RWPE2 (cell line): ENCODE data around the gene RFX7.
A peak's percentile ranks its signal among the peaks of the same experiment; 100 is the strongest.

Experiments
- ATAC-seq: fragments of 200-7000 bp; cut with Tn5 transposase; 3 replicates; pipeline ENCODE4 v1.9.1; 2021; ENCODE audit warnings: low read depth
- DNase-seq: peaks from one replicate; pipeline ENCODE4 v3.0.0-alpha.2; 2020; ENCODE audit warnings: low spot score
- H3K27ac ChIP-seq: fragments of 450-650 bp; 2 replicates; pipeline ENCODE4 v1.5.1; 2017; ENCODE audit warnings: mild to moderate bottlenecking; ENCODE audit not compliant: poor library complexity, severe bottlenecking
- H3K27me3 ChIP-seq: fragments of 250-450 bp; sonication (Bioruptor Pico); 2 replicates; pipeline ENCODE4 v1.5.1; 2021; ENCODE audit warnings: mild to moderate bottlenecking, moderate library complexity; ENCODE audit not compliant: insufficient read depth, poor library complexity, severe bottlenecking
- H3K36me3 ChIP-seq: fragments of 250-450 bp; sonication (Bioruptor Pico); 2 replicates; pipeline ENCODE4 v1.5.1; 2020; ENCODE audit warnings: low read depth, mild to moderate bottlenecking, moderate library complexity
- H3K4me1 ChIP-seq: fragments of 250-450 bp; sonication (Bioruptor Pico); 2 replicates; pipeline ENCODE4 v1.5.1; 2021; ENCODE audit warnings: mild to moderate bottlenecking, moderate library complexity; ENCODE audit not compliant: insufficient read depth, poor library complexity, severe bottlenecking
- H3K4me3 ChIP-seq: fragments of 250-450 bp; sonication (Bioruptor Pico); 2 replicates; pipeline ENCODE4 v1.5.1; 2021; ENCODE audit warnings: mild to moderate bottlenecking, moderate library complexity; ENCODE audit not compliant: severe bottlenecking
- H3K9me3 ChIP-seq: fragments of 250-450 bp; sonication (Bioruptor Pico); 2 replicates; pipeline ENCODE4 v1.5.1; 2021; ENCODE audit warnings: mild to moderate bottlenecking, moderate library complexity; ENCODE audit not compliant: severe bottlenecking
- TF ChIP-seq, protein P1 (sequence below): fragments of 450-650 bp; IDR thresholded peaks from one replicate; pipeline ENCODE4 v1.5.1; 2017; ENCODE audit warnings: mild to moderate bottlenecking, moderate library complexity; ENCODE audit not compliant: poor library complexity, severe bottlenecking

Gene RFX7

DNA sequence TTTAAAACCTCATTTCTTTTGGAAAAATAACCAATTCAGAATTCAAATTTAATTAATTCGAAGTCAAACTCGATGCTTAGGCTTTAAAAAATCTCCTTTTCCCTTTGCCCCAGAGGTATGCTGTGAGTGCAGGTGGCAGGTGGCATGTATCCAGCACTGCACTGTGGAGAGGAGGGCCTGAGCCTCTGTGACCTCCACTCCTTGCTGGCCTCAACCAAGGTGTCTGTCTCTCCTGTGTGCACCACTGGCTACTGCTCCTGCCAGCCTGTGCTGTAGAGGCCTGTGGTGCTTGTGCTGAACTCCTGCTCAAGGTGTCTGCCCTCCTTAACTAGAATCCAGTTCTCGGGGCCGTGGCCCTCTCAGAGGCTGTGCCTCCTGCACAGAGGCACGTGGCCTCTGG is 194.1 kb downstream of the RFX7 start:
- Histone ChIP-seq H3K4me1 (peaks cover 39% of the 10 kb centered on the region), H3K4me3 (no peak overlapping the region)
- TF ChIP-seq, protein P1, sequence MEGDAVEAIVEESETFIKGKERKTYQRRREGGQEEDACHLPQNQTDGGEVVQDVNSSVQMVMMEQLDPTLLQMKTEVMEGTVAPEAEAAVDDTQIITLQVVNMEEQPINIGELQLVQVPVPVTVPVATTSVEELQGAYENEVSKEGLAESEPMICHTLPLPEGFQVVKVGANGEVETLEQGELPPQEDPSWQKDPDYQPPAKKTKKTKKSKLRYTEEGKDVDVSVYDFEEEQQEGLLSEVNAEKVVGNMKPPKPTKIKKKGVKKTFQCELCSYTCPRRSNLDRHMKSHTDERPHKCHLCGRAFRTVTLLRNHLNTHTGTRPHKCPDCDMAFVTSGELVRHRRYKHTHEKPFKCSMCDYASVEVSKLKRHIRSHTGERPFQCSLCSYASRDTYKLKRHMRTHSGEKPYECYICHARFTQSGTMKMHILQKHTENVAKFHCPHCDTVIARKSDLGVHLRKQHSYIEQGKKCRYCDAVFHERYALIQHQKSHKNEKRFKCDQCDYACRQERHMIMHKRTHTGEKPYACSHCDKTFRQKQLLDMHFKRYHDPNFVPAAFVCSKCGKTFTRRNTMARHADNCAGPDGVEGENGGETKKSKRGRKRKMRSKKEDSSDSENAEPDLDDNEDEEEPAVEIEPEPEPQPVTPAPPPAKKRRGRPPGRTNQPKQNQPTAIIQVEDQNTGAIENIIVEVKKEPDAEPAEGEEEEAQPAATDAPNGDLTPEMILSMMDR = no peak

DNA sequence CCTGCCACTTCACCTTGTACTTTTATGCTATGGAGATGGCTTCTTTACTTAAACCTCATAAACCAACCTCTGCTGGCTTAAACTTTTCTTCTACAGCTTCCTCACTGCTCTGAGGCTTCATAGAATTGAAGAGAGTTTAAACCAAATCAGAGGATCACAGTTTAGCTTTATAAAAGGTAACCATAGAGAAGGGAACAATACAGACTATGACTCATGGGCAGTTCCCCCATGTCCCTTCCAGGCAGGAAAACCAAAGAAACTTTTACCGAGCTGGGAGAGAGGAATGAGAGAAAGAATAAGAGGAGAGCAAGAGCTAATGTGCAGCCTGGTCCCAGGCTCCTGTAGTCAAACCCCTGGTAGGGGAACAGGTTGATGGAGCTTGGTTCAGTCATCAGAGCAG is 196.3 kb downstream of the RFX7 start:
- Histone ChIP-seq H3K9me3 (no peaks in the 10 kb centered on the region), H3K4me3 (no peak overlapping the region)

More for the DNA sequence above, 194.1 kb downstream of the RFX7 start:
- no peak for ATAC-seq
- no peaks in the 10 kb centered on the region for H3K27me3 ChIP-seq
- no peak for DNase-seq
- H3K36me3 ChIP-seq = peaks cover 6% of the 10 kb centered on the region; the same call in 1 of the 2 replicates
- no peak overlapping the region for H3K27ac ChIP-seq
- H3K9me3 ChIP-seq = no peaks in the 10 kb centered on the region

DNA sequence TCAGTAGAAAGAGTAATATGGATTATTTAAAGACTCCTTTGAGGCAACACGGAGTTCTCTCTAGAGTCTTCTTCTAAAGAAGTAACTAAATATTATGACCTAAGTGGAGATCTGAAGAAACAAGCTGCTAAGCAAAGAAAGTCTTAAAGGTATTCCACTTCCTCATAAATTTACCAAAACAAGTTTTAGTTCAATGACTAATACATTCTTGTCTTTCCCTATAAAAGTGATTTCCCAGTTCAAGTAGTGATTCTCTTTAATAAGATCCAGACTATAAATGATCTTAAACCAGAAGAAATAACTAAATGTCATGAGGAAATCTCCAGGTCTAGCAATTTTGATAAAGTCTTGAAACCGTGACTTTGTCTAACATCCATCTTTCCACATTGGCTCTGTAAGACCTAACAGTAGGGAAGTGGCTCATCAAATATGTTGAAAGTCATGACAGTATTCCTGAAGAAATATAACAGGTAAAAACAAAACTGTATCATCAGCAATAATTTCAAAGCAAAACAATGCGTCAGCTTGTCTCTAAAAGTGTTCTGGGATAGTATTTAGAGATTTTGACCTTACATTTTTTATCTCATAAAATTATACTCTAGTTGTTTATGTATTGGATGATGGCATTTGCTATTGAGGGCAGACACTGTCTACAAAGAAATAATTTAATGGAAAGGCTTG is 198.5 kb downstream of the RFX7 start:
- DNase-seq (no peak), ATAC-seq (0 out of 3 replicates have a peak, but pooled peaks have one; percentile 5)
- H3K36me3 ChIP-seq = no peaks in the 10 kb centered on the region; the same call in 1 of the 2 replicates
- peaks cover 66% of the 10 kb centered on the region for H3K4me1 ChIP-seq
- no peaks in the 10 kb centered on the region for H3K27me3 ChIP-seq
- H3K4me3 ChIP-seq = no peak overlapping the region
- peak overlapping the region; percentile 91 for H3K27ac ChIP-seq
- TF ChIP-seq, protein P1 = no peak
- no peaks in the 10 kb centered on the region for H3K9me3 ChIP-seq

More for the DNA sequence above, 196.3 kb downstream of the RFX7 start:
- Histone ChIP-seq H3K27me3 (no peaks in the 10 kb centered on the region), H3K36me3 (no peaks in the 10 kb centered on the region; the same call in 1 of the 2 replicates), H3K4me1 (peaks cover 56% of the 10 kb centered on the region), H3K27ac (no peak overlapping the region)
- ATAC-seq (peak; percentile 47; the same call in 1 of the 3 replicates), DNase-seq (no peak)
- TF ChIP-seq, protein P1 = no peak

DNA sequence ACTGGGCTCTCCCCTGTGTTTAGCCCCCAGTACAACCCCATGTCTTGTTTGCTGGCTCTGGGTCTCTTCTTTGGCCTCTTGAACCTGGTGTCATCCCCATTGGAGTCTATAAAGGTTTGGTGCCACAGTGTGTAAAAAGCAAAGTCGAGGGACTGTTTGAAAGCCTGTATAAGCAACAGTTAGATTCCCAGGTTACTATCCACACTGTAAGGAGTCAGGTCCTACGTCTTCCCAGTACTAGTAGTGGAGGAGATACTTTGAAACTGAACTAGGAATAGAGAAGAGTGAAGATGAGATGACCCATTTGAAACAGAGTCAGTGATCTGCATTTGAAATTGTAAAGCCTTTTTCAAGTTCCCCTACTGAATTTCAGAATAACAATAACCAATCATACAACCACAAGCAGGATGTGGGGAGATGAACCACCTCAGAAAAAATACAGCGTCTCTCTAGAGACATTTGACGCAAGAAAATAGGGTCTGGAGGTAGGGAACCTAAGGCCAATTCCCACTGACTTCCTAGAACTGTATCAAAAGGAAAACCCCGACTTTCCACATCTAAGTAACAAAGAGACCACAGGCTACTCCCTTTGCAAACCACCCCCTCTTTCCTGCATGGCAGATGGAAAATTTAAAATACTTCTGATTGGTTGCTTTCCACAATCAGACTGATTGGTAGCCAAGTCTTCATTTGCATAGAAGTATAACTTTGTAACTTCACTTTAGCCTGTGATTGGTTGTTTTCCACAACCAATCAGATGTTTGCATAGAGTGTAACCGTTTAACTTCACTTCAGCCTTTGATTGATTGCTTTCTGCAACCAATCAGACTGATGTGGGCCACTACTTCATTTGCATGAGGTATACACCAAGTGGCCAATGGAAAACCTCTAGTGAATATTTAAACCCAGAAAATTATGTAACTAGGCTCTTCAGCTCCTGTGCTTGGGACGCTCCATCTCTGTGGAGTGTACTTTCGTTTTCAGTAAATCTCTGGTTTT is 200.4 kb downstream of the RFX7 start:
- H3K4me3 ChIP-seq = no peak overlapping the region
- H3K9me3 ChIP-seq = no peaks in the 10 kb centered on the region
- TF ChIP-seq, protein P1 = no peak
- H3K27ac ChIP-seq = peak overlapping the region; percentile 91
- ATAC-seq = no peak
- H3K27me3 ChIP-seq = no peaks in the 10 kb centered on the region
- H3K36me3 ChIP-seq = peaks cover 7% of the 10 kb centered on the region
- no peak for DNase-seq
- H3K4me1 ChIP-seq = peaks cover 85% of the 10 kb centered on the region
